ENCODE results near the gene GLYATL2. TPM values are rescaled to one million over a fixed set of nuclear protein-coding genes. Genes with fewer than 3 reads are reported as not detected.

The GLYATL2 gene
- total and polyA plus RNA-seq, 2 of the 13 experiments (the other 11 are each of a cell fraction or from before 2014, with no cell fraction given): not detected

DNA sequence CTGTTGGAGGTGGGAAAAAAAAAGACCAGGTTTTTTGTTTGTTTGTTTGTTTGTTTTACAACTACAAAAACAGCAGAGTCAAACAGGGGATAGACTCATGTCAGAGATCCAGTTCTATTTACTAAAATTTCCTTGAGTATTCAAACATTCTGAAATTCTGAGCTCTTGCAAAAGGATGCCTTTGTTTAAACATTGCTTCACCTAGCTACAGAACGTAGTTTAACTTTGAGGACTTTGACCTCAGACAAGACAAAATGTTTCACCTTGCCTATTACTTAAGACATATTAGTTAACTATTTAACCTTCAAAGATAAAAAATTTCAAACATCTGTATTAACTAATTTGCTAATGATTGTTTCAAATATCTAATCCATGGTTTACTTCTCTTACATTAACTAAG lies 36.1 kb upstream of the GLYATL2 start (continued):
- TF ChIP-seq, protein P1, sequence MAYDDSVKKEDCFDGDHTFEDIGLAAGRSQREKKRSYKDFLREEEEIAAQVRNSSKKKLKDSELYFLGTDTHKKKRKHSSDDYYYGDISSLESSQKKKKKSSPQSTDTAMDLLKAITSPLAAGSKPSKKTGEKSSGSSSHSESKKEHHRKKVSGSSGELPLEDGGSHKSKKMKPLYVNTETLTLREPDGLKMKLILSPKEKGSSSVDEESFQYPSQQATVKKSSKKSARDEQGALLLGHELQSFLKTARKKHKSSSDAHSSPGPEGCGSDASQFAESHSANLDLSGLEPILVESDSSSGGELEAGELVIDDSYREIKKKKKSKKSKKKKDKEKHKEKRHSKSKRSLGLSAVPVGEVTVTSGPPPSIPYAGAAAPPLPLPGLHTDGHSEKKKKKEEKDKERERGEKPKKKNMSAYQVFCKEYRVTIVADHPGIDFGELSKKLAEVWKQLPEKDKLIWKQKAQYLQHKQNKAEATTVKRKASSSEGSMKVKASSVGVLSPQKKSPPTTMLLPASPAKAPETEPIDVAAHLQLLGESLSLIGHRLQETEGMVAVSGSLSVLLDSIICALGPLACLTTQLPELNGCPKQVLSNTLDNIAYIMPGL (CRISPR knock-in tag; IDR thresholded peaks at IDR 0.05; ENCODE audit: borderline replicate concordance in 1 of 2, low read depth in 1 of 2): no peak
- TF ChIP-seq HIVEP1 (CRISPR knock-in tag; IDR thresholded peaks at IDR 0.05): no peak
- TF ChIP-seq, protein P2, sequence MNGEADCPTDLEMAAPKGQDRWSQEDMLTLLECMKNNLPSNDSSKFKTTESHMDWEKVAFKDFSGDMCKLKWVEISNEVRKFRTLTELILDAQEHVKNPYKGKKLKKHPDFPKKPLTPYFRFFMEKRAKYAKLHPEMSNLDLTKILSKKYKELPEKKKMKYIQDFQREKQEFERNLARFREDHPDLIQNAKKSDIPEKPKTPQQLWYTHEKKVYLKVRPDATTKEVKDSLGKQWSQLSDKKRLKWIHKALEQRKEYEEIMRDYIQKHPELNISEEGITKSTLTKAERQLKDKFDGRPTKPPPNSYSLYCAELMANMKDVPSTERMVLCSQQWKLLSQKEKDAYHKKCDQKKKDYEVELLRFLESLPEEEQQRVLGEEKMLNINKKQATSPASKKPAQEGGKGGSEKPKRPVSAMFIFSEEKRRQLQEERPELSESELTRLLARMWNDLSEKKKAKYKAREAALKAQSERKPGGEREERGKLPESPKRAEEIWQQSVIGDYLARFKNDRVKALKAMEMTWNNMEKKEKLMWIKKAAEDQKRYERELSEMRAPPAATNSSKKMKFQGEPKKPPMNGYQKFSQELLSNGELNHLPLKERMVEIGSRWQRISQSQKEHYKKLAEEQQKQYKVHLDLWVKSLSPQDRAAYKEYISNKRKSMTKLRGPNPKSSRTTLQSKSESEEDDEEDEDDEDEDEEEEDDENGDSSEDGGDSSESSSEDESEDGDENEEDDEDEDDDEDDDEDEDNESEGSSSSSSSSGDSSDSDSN (CRISPR knock-in tag; IDR thresholded peaks at IDR 0.05): no peak
- TF ChIP-seq, protein P3, sequence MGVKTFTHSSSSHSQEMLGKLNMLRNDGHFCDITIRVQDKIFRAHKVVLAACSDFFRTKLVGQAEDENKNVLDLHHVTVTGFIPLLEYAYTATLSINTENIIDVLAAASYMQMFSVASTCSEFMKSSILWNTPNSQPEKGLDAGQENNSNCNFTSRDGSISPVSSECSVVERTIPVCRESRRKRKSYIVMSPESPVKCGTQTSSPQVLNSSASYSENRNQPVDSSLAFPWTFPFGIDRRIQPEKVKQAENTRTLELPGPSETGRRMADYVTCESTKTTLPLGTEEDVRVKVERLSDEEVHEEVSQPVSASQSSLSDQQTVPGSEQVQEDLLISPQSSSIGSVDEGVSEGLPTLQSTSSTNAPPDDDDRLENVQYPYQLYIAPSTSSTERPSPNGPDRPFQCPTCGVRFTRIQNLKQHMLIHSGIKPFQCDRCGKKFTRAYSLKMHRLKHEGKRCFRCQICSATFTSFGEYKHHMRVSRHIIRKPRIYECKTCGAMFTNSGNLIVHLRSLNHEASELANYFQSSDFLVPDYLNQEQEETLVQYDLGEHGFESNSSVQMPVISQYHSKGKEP (CRISPR knock-in tag; IDR thresholded peaks at IDR 0.05): no peak
- TF ChIP-seq, protein P4, sequence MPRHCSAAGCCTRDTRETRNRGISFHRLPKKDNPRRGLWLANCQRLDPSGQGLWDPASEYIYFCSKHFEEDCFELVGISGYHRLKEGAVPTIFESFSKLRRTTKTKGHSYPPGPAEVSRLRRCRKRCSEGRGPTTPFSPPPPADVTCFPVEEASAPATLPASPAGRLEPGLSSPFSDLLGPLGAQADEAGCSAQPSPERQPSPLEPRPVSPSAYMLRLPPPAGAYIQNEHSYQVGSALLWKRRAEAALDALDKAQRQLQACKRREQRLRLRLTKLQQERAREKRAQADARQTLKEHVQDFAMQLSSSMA (CRISPR knock-in tag; IDR thresholded peaks at IDR 0.05): no peak
- TF ChIP-seq ZBTB1 (CRISPR knock-in tag; IDR thresholded peaks at IDR 0.05; ENCODE audit: borderline replicate concordance): no peak
- no peak for TF ChIP-seq RAD21 (CRISPR knock-in tag; IDR thresholded peaks at IDR 0.05)
- TF ChIP-seq ZNF572 (CRISPR knock-in tag; IDR thresholded peaks at IDR 0.05): no peak
- TF ChIP-seq NFIC (IDR thresholded peaks at IDR 0.05; ENCODE audit: low read length): peak; percentile 64; the same call in 1 of the 2 replicates
- no peak for TF ChIP-seq ADNP (CRISPR knock-in tag; IDR thresholded peaks at IDR 0.05)
- no peak for TF ChIP-seq TOPORS (CRISPR knock-in tag; IDR thresholded peaks at IDR 0.05)
- TF ChIP-seq CHD2 (IDR thresholded peaks at IDR 0.05; ENCODE audit: low read depth, low read length): no peak
- TF ChIP-seq EEA1 (CRISPR knock-in tag; IDR thresholded peaks at IDR 0.05; ENCODE audit: borderline replicate concordance): no peak
- TF ChIP-seq YEATS4 (CRISPR knock-in tag; IDR thresholded peaks at IDR 0.05; ENCODE audit: borderline replicate concordance): no peak
- TF ChIP-seq NR2F6 (IDR thresholded peaks at IDR 0.05): peak; percentile 44
- no peak for TF ChIP-seq NR2F6 (CRISPR knock-in tag; IDR thresholded peaks at IDR 0.05)
- no peak for TF ChIP-seq NR3C1 (CRISPR knock-in tag; IDR thresholded peaks at IDR 0.05)
- TF ChIP-seq, protein P5, sequence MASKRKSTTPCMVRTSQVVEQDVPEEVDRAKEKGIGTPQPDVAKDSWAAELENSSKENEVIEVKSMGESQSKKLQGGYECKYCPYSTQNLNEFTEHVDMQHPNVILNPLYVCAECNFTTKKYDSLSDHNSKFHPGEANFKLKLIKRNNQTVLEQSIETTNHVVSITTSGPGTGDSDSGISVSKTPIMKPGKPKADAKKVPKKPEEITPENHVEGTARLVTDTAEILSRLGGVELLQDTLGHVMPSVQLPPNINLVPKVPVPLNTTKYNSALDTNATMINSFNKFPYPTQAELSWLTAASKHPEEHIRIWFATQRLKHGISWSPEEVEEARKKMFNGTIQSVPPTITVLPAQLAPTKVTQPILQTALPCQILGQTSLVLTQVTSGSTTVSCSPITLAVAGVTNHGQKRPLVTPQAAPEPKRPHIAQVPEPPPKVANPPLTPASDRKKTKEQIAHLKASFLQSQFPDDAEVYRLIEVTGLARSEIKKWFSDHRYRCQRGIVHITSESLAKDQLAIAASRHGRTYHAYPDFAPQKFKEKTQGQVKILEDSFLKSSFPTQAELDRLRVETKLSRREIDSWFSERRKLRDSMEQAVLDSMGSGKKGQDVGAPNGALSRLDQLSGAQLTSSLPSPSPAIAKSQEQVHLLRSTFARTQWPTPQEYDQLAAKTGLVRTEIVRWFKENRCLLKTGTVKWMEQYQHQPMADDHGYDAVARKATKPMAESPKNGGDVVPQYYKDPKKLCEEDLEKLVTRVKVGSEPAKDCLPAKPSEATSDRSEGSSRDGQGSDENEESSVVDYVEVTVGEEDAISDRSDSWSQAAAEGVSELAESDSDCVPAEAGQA (IDR thresholded peaks at IDR 0.05; ENCODE audit: low read depth): no peak
- TF ChIP-seq, protein P5 (CRISPR knock-in tag; IDR thresholded peaks at IDR 0.05; ENCODE audit: borderline replicate concordance): no peak
- no peak for TF ChIP-seq SIN3B (IDR thresholded peaks at IDR 0.05; ENCODE audit: low read length)
